H1 (cell line): ENCODE results near the gene KLHL29.

Experiments used
- EZH2 ChIP-seq: fragments of 200-600 bp; sonication (generic); IDR thresholded peaks from 2 replicates; pipeline ENCODE4 v1.7.1; 2012; ENCODE audit warnings: low read depth, mild to moderate bottlenecking, moderate library complexity, low read length, inconsistent platforms; ENCODE audit not compliant: severe bottlenecking
- KDM5A ChIP-seq: fragments of 200-600 bp; IDR thresholded peaks from 2 replicates; pipeline ENCODE4 v1.7.1; 2012; ENCODE audit warnings: mild to moderate bottlenecking, low read length, inconsistent platforms, mixed read lengths
- POLR2A ChIP-seq, 2 experiments: IDR thresholded peaks; 1 replicate in 1 of 2; 2 replicates in 1 of 2; pipeline ENCODE4 v1.6.1; 2011; ENCODE audit warnings: low read depth in 2 of 2, low read length in 2 of 2, mild to moderate bottlenecking in 2 of 2; ENCODE audit errors: control extremely low read depth in 1 of 2
- RAD21 ChIP-seq, 2 experiments: IDR thresholded peaks in 1 of 2; conservative IDR thresholded peaks in 1 of 2; 2 replicates each; pipeline ENCODE4 v1.6.1; 2011; ENCODE audit warnings: low read depth in 2 of 2, low read length in 2 of 2, improper control_type of control experiment in 1 of 2, inconsistent platforms in 1 of 2, mild to moderate bottlenecking in 1 of 2, moderate library complexity in 1 of 2
- TAF1 ChIP-seq: IDR thresholded peaks from 2 replicates; pipeline ENCODE4 v1.6.1; 2011; ENCODE audit warnings: mild to moderate bottlenecking, low read depth, low read length
- TF ChIP-seq, protein P1 (sequence below): IDR thresholded peaks from 2 replicates; pipeline ENCODE4 v1.6.1; 2012; ENCODE audit warnings: inconsistent platforms
- TF ChIP-seq, protein P2 (sequence below): IDR thresholded peaks from 2 replicates; pipeline ENCODE4 v1.6.1; 2012; ENCODE audit warnings: low read length, inconsistent platforms
- TF ChIP-seq, protein P3 (sequence below), 3 experiments: IDR thresholded peaks; 1 replicate in 2 of 3; 2 replicates in 1 of 3; pipeline versions ENCODE4 v1.5.1 to v1.6.1; 2011; ENCODE audit warnings: low read length in 3 of 3, mild to moderate bottlenecking in 3 of 3, inconsistent platforms in 2 of 3, low read depth in 1 of 3, moderate library complexity in 1 of 3; ENCODE audit not compliant: insufficient read depth in 1 of 3; ENCODE audit errors: control extremely low read depth in 1 of 3

DNA sequence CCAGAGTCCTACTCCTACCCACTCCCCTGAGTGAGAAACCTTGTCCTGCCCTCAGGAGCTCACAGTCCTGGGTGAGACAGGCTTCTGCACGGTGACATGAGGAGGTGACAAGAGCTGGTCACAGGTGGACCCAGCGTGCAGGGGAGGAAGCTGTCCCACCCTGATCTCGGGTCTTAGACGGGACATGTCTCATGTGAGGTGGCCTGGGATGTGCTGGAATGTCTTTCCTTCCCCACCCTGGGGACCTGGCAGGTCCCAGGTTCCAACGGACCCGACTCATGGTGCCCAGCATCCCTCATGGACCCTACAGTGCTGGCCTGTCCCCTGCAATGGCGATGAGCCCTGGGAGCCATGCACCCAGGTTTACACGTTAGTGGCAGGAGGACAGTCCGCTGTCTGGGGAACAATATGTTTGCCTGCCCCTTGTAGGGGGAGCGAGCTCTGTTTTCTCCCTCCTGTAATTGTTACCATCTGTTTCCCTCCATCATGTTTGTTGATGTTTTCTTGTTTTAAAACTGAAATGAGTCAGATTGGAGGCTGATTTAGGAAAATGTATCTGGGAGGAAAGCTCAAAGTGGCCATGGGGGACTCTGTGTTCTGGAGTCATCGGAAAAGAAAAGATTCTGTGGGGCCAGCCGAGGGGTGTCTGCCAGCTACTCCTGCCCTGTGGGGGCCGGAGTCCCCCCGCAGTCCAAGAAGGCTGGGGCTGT lies 238.1 kb downstream of the KLHL29 start:
- TF ChIP-seq, protein P1, sequence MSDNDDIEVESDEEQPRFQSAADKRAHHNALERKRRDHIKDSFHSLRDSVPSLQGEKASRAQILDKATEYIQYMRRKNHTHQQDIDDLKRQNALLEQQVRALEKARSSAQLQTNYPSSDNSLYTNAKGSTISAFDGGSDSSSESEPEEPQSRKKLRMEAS: no peak
- TF ChIP-seq POLR2A (IDR thresholded peaks at IDR 0.05; ENCODE audit: control extremely low read depth in 1 of 2, low read depth in 2 of 2, low read length in 2 of 2): no peak
- no peak for TF ChIP-seq EZH2
- TF ChIP-seq, protein P2, sequence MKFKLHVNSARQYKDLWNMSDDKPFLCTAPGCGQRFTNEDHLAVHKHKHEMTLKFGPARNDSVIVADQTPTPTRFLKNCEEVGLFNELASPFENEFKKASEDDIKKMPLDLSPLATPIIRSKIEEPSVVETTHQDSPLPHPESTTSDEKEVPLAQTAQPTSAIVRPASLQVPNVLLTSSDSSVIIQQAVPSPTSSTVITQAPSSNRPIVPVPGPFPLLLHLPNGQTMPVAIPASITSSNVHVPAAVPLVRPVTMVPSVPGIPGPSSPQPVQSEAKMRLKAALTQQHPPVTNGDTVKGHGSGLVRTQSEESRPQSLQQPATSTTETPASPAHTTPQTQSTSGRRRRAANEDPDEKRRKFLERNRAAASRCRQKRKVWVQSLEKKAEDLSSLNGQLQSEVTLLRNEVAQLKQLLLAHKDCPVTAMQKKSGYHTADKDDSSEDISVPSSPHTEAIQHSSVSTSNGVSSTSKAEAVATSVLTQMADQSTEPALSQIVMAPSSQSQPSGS: no peak
- TF ChIP-seq, protein P3, sequence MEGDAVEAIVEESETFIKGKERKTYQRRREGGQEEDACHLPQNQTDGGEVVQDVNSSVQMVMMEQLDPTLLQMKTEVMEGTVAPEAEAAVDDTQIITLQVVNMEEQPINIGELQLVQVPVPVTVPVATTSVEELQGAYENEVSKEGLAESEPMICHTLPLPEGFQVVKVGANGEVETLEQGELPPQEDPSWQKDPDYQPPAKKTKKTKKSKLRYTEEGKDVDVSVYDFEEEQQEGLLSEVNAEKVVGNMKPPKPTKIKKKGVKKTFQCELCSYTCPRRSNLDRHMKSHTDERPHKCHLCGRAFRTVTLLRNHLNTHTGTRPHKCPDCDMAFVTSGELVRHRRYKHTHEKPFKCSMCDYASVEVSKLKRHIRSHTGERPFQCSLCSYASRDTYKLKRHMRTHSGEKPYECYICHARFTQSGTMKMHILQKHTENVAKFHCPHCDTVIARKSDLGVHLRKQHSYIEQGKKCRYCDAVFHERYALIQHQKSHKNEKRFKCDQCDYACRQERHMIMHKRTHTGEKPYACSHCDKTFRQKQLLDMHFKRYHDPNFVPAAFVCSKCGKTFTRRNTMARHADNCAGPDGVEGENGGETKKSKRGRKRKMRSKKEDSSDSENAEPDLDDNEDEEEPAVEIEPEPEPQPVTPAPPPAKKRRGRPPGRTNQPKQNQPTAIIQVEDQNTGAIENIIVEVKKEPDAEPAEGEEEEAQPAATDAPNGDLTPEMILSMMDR (IDR thresholded peaks at IDR 0.05; ENCODE audit: control extremely low read depth in 1 of 3, insufficient read depth in 1 of 3, low read depth in 1 of 3, low read length in 3 of 3): no peak
- no peak for TF ChIP-seq RAD21 (IDR thresholded peaks at IDR 0.05 in 1 of 2, conservative IDR thresholded peaks at IDR 0.05 in 1 of 2; ENCODE audit: low read depth in 2 of 2, low read length in 2 of 2)
- TF ChIP-seq KDM5A: no peak
- TF ChIP-seq TAF1: no peak
